ENCODE measurements around the gene FERD3L. TPM values are rescaled to one million over a fixed set of nuclear protein-coding genes. Genes with fewer than 3 reads are reported as not detected.
A peak's percentile ranks its signal among the peaks of the same experiment; 100 is the strongest.

FERD3L gene
- total RNA-seq, 1 donor from 2014 or later, result not detected

GRCh38 chr7:19143881-19144574, 1.2 kb downstream of the FERD3L start:
- Histone ChIP-seq H3K27ac (ENCODE audit: low read depth, low read length) (no peak overlapping the region), H3K36me3 (ENCODE audit: insufficient read depth, low read length) (no peaks in the 10 kb centered on the region), H4K20me1 (ENCODE audit: insufficient read depth, low read length) (no peaks in the 10 kb centered on the region), H3K4me3 (ENCODE audit: insufficient read depth, low read depth, low read length) (peak overlapping the region; percentile 29), H3K4me1 (ENCODE audit: insufficient read depth, low read length) (no peaks in the 10 kb centered on the region), H3K9ac (ENCODE audit: low read length) (no peak overlapping the region), H3K79me2 (ENCODE audit: insufficient read depth, low read length) (no peaks in the 10 kb centered on the region), H2AFZ (ENCODE audit: low read depth, low read length) (peak overlapping the region; percentile 39), H3K27me3 (ENCODE audit: insufficient read depth, low read length) (peaks cover 37% of the 10 kb centered on the region), H3K4me2 (ENCODE audit: low read length) (peak overlapping the region; percentile 79), H3K9me3 (ENCODE audit: insufficient read depth, low read depth, low read length) (no peaks in the 10 kb centered on the region)
- Mint-ChIP-seq H3K4me3 (ENCODE audit: unreplicated experiment) (no peak overlapping the region), H3K27ac (ENCODE audit: unreplicated experiment) (no peak overlapping the region), H3K9me3 (ENCODE audit: unreplicated experiment) (no peaks in the 10 kb centered on the region), H3K27me3 (ENCODE audit: low read depth, unreplicated experiment) (peaks cover 62% of the 10 kb centered on the region), H3K36me3 (ENCODE audit: low read depth, unreplicated experiment) (no peaks in the 10 kb centered on the region), H3K4me1 (ENCODE audit: low read depth, unreplicated experiment) (peaks cover 4% of the 10 kb centered on the region)
- FAIRE-seq (no peak), DNase-seq (ENCODE audit: low read depth) (no peak)
- TF ChIP-seq, protein P1, sequence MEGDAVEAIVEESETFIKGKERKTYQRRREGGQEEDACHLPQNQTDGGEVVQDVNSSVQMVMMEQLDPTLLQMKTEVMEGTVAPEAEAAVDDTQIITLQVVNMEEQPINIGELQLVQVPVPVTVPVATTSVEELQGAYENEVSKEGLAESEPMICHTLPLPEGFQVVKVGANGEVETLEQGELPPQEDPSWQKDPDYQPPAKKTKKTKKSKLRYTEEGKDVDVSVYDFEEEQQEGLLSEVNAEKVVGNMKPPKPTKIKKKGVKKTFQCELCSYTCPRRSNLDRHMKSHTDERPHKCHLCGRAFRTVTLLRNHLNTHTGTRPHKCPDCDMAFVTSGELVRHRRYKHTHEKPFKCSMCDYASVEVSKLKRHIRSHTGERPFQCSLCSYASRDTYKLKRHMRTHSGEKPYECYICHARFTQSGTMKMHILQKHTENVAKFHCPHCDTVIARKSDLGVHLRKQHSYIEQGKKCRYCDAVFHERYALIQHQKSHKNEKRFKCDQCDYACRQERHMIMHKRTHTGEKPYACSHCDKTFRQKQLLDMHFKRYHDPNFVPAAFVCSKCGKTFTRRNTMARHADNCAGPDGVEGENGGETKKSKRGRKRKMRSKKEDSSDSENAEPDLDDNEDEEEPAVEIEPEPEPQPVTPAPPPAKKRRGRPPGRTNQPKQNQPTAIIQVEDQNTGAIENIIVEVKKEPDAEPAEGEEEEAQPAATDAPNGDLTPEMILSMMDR (IDR thresholded peaks at IDR 0.05; ENCODE audit: insufficient read depth, low read depth, low read length), result no peak
- TF ChIP-seq EZH2 (IDR thresholded peaks at IDR 0.05; ENCODE audit: insufficient read depth, low read length), result no peak

GRCh38 chr7:19139706-19140327, 5.4 kb downstream of the FERD3L start:
- FAIRE-seq, result no peak
- peaks cover 35% of the 10 kb centered on the region for H3K27me3 Mint-ChIP-seq (ENCODE audit: low read depth, unreplicated experiment)
- H3K4me1 ChIP-seq (ENCODE audit: insufficient read depth, low read length), result no peaks in the 10 kb centered on the region

More at GRCh38 chr7:19139706-19140327, 5.4 kb downstream of the FERD3L start:
- no peak overlapping the region for H2AFZ ChIP-seq (ENCODE audit: low read depth, low read length)
- Mint-ChIP-seq H3K4me3 (ENCODE audit: unreplicated experiment) (no peak overlapping the region), H3K4me1 (ENCODE audit: low read depth, unreplicated experiment) (peaks cover 4% of the 10 kb centered on the region), H3K9me3 (ENCODE audit: unreplicated experiment) (no peaks in the 10 kb centered on the region), H3K27ac (ENCODE audit: unreplicated experiment) (no peak overlapping the region), H3K36me3 (ENCODE audit: low read depth, unreplicated experiment) (no peaks in the 10 kb centered on the region)
- no peaks in the 10 kb centered on the region for H3K79me2 ChIP-seq (ENCODE audit: insufficient read depth, low read length)
- no peaks in the 10 kb centered on the region for H3K9me3 ChIP-seq (ENCODE audit: insufficient read depth, low read depth, low read length)
- no peak overlapping the region for H3K4me2 ChIP-seq (ENCODE audit: low read length)
- DNase-seq (ENCODE audit: low read depth), result no peak
- no peak overlapping the region for H3K4me3 ChIP-seq (ENCODE audit: insufficient read depth, low read depth, low read length)
- TF ChIP-seq EZH2 (IDR thresholded peaks at IDR 0.05; ENCODE audit: insufficient read depth, low read length), result no peak
- TF ChIP-seq, protein P1 (IDR thresholded peaks at IDR 0.05; ENCODE audit: insufficient read depth, low read depth, low read length), result no peak
- H3K27ac ChIP-seq (ENCODE audit: low read depth, low read length), result no peak overlapping the region
- H3K36me3 ChIP-seq (ENCODE audit: insufficient read depth, low read length), result no peaks in the 10 kb centered on the region
- no peak overlapping the region for H3K9ac ChIP-seq (ENCODE audit: low read length)
- peaks cover 21% of the 10 kb centered on the region for H3K27me3 ChIP-seq (ENCODE audit: insufficient read depth, low read length)
- no peaks in the 10 kb centered on the region for H4K20me1 ChIP-seq (ENCODE audit: insufficient read depth, low read length)

All from astrocyte (in vitro differentiated cells and primary cell).